ENCODE data around the gene NTM. TPM values are rescaled to one million over a fixed set of nuclear protein-coding genes. Genes with fewer than 3 reads are reported as not detected.

Gene NTM
- total RNA-seq, 1 experiment from 2014 or later = 9.9 TPM

GRCh38 chr11:131404010-131404409, 33.6 kb downstream of the NTM start:
- H3K36me3 Mint-ChIP-seq (ENCODE audit: insufficient read depth in 1 of 3, low read depth in 3 of 3) = no peaks in the 10 kb centered on the region
- H2BK15ac ChIP-seq (ENCODE audit: low read depth, low read length) = no peak overlapping the region
- no peaks in the 10 kb centered on the region for H3K23me2 ChIP-seq (ENCODE audit: insufficient read length, low read depth, low read length, poor library complexity, severe bottlenecking)
- H3K9me3 Mint-ChIP-seq = no peaks in the 10 kb centered on the region
- no peak overlapping the region for H2AK5ac ChIP-seq (ENCODE audit: insufficient read length, low read length)
- H4K8ac ChIP-seq (replicated peaks; ENCODE audit: insufficient read length, low read depth, low read length) = no peak overlapping the region
- no peak overlapping the region for H4K5ac ChIP-seq (ENCODE audit: insufficient read length, low read depth, low read length)
- no peak overlapping the region for H4K91ac ChIP-seq (ENCODE audit: insufficient read length, low read depth, low read length)
- no peak overlapping the region for H3K18ac ChIP-seq (ENCODE audit: insufficient read length, low read depth, low read length)
- no peaks in the 10 kb centered on the region; the same call in 1 of the 2 replicates for H3K4me1 ChIP-seq (ENCODE audit: insufficient read depth, low read length)
- no peak overlapping the region for H3K9ac ChIP-seq (ENCODE audit: extremely low read depth, insufficient read length, low read length)
- no peaks in the 10 kb centered on the region for H3K9me3 ChIP-seq (ENCODE audit: control insufficient read depth, low read depth, low read length)
- H2BK5ac ChIP-seq (ENCODE audit: insufficient read length, low read length) = no peak overlapping the region
- no peak overlapping the region for H2BK12ac ChIP-seq (ENCODE audit: insufficient read length, low read depth, low read length)
- H3K27ac ChIP-seq (ENCODE audit: insufficient read length, low read depth, low read length) = no peak overlapping the region
- no peak overlapping the region for H3K14ac ChIP-seq (ENCODE audit: insufficient read depth, low read length)
- no peaks in the 10 kb centered on the region for H3K27me3 ChIP-seq (ENCODE audit: insufficient read depth, low read length)
- H2BK120ac ChIP-seq (ENCODE audit: low read depth, low read length, poor library complexity, severe bottlenecking) = no peak overlapping the region
- peaks cover 3% of the 10 kb centered on the region in 2 experiments; a peak in 3 of 4 replicates for H3K4me1 Mint-ChIP-seq
- H3K23ac ChIP-seq (ENCODE audit: insufficient read length, low read depth, low read length) = no peak overlapping the region
- no peak overlapping the region for H3K4me3 Mint-ChIP-seq
- H3K4ac ChIP-seq (ENCODE audit: low read depth, low read length) = no peak overlapping the region
- TF ChIP-seq, protein P1, sequence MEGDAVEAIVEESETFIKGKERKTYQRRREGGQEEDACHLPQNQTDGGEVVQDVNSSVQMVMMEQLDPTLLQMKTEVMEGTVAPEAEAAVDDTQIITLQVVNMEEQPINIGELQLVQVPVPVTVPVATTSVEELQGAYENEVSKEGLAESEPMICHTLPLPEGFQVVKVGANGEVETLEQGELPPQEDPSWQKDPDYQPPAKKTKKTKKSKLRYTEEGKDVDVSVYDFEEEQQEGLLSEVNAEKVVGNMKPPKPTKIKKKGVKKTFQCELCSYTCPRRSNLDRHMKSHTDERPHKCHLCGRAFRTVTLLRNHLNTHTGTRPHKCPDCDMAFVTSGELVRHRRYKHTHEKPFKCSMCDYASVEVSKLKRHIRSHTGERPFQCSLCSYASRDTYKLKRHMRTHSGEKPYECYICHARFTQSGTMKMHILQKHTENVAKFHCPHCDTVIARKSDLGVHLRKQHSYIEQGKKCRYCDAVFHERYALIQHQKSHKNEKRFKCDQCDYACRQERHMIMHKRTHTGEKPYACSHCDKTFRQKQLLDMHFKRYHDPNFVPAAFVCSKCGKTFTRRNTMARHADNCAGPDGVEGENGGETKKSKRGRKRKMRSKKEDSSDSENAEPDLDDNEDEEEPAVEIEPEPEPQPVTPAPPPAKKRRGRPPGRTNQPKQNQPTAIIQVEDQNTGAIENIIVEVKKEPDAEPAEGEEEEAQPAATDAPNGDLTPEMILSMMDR (conservative IDR thresholded peaks at IDR 0.05) = no peak
- H3T11ph ChIP-seq (ENCODE audit: low read length) = no peak overlapping the region
- H3K79me1 ChIP-seq (ENCODE audit: insufficient read depth, low read depth, low read length, poor library complexity, severe bottlenecking) = no peaks in the 10 kb centered on the region
- H3K79me2 ChIP-seq (ENCODE audit: insufficient read depth, low read length) = no peaks in the 10 kb centered on the region
- WGBS (ENCODE audit: extremely low coverage, insufficient read length, low lambda C conversion rate) = no CpG with 5 or more reads among the region's 9 CpGs
- no peak for DNase-seq
- H3K4me2 ChIP-seq (ENCODE audit: insufficient read depth, insufficient read length, low read length) = no peak overlapping the region
- H2AFZ ChIP-seq (ENCODE audit: low read length) = no peak overlapping the region
- no peak overlapping the region for H3K27ac Mint-ChIP-seq
- no peak overlapping the region for H3K56ac ChIP-seq (ENCODE audit: insufficient read length, low read depth, low read length)
- no peaks in the 10 kb centered on the region for H3K27me3 Mint-ChIP-seq (ENCODE audit: low read depth)
- no peak overlapping the region for H2BK20ac ChIP-seq (ENCODE audit: low read depth, low read length, poor library complexity, severe bottlenecking)
- H4K20me1 ChIP-seq (ENCODE audit: control insufficient read depth, insufficient read depth, insufficient read length) = no peaks in the 10 kb centered on the region
